HEK293 (cell line): ENCODE data around the gene ZNF84.

Experiments
- ATF2 ChIP-seq: fragments of 450-650 bp; formaldehyde crosslinking; IDR thresholded peaks from 2 replicates; pipeline ENCODE4 v1.5.1; 2016; ENCODE audit warnings: missing biosample characterization, missing genetic modification characterization, low read depth
- BCL11B ChIP-seq: fragments of 450-650 bp; formaldehyde crosslinking; IDR thresholded peaks from 2 replicates; pipeline ENCODE4 v1.5.1; 2016; ENCODE audit warnings: low read depth, missing biosample characterization, missing genetic modification characterization
- EGR2 ChIP-seq: fragments of 450-650 bp; formaldehyde crosslinking; IDR thresholded peaks from 2 replicates; pipeline ENCODE4 v1.5.1; 2016; ENCODE audit warnings: low read depth, missing biosample characterization, missing genetic modification characterization
- PRDM1 ChIP-seq: fragments of 450-650 bp; formaldehyde crosslinking; IDR thresholded peaks from 2 replicates; pipeline ENCODE4; 2016; ENCODE audit warnings: missing biosample characterization, missing genetic modification characterization
- SETDB1 ChIP-seq: IDR thresholded peaks from one replicate; pipeline ENCODE4 v1.6.1; 2017; ENCODE audit warnings: mild to moderate bottlenecking, low read length, moderate library complexity, mixed read lengths; ENCODE audit not compliant: insufficient read length
- ZBTB20 ChIP-seq: fragments of 450-650 bp; formaldehyde crosslinking; IDR thresholded peaks from 2 replicates; pipeline ENCODE4 v1.5.1; 2016; ENCODE audit warnings: missing biosample characterization, missing genetic modification characterization
- ZBTB8A ChIP-seq: fragments of 450-650 bp; formaldehyde crosslinking; IDR thresholded peaks from 2 replicates; pipeline ENCODE4 v1.5.1; 2016; ENCODE audit warnings: missing biosample characterization, missing genetic modification characterization
- ZFP37 ChIP-seq: fragments of 450-650 bp; formaldehyde crosslinking; IDR thresholded peaks from 2 replicates; pipeline ENCODE4 v1.5.1; 2016; ENCODE audit warnings: missing biosample characterization, missing genetic modification characterization
- ZFP69B ChIP-seq: fragments of 450-650 bp; formaldehyde crosslinking; IDR thresholded peaks from 2 replicates; pipeline ENCODE4 v1.5.1; 2016; ENCODE audit warnings: missing biosample characterization, missing genetic modification characterization
- ZIC2 ChIP-seq: fragments of 450-650 bp; formaldehyde crosslinking; IDR thresholded peaks from 2 replicates; pipeline ENCODE4 v1.5.1; 2016; ENCODE audit warnings: missing biosample characterization, missing genetic modification characterization
- ZNF121 ChIP-seq: fragments of 450-650 bp; formaldehyde crosslinking; IDR thresholded peaks from 2 replicates; pipeline ENCODE4 v1.5.1; 2016; ENCODE audit warnings: missing biosample characterization, missing genetic modification characterization
- ZNF138 ChIP-seq: fragments of 450-650 bp; formaldehyde crosslinking; IDR thresholded peaks from 2 replicates; pipeline ENCODE4 v1.5.1; 2016; ENCODE audit warnings: missing biosample characterization, missing genetic modification characterization, borderline replicate concordance
- ZNF157 ChIP-seq: fragments of 450-650 bp; formaldehyde crosslinking; IDR thresholded peaks from 2 replicates; pipeline ENCODE4 v1.5.1; 2016; ENCODE audit warnings: missing biosample characterization, missing genetic modification characterization
- ZNF2 ChIP-seq: fragments of 450-650 bp; formaldehyde crosslinking; IDR thresholded peaks from 2 replicates; pipeline ENCODE4 v1.5.1; 2016; ENCODE audit warnings: missing biosample characterization, missing genetic modification characterization
- ZNF239 ChIP-seq: fragments of 450-650 bp; formaldehyde crosslinking; IDR thresholded peaks from 2 replicates; pipeline ENCODE4 v1.5.1; 2016; ENCODE audit warnings: missing biosample characterization, missing genetic modification characterization
- ZNF362 ChIP-seq: fragments of 450-650 bp; formaldehyde crosslinking; IDR thresholded peaks from 2 replicates; pipeline ENCODE4 v1.5.1; 2016; ENCODE audit warnings: missing biosample characterization, missing genetic modification characterization
- ZNF404 ChIP-seq: fragments of 450-650 bp; formaldehyde crosslinking; IDR thresholded peaks from 2 replicates; pipeline ENCODE4 v1.5.1; 2017; ENCODE audit warnings: missing biosample characterization, missing genetic modification characterization
- ZNF416 ChIP-seq: fragments of 450-650 bp; formaldehyde crosslinking; IDR thresholded peaks from 2 replicates; pipeline ENCODE4 v1.5.1; 2016; ENCODE audit warnings: missing biosample characterization, missing genetic modification characterization
- ZNF510 ChIP-seq: fragments of 450-650 bp; formaldehyde crosslinking; IDR thresholded peaks from 2 replicates; pipeline ENCODE4 v1.5.1; 2018; ENCODE audit warnings: mild to moderate bottlenecking, missing genetic modification characterization, missing biosample characterization; ENCODE audit not compliant: insufficient replicate concordance
- ZNF514 ChIP-seq: fragments of 450-650 bp; formaldehyde crosslinking; IDR thresholded peaks from 2 replicates; pipeline ENCODE4 v1.5.1; 2016; ENCODE audit warnings: missing biosample characterization, missing genetic modification characterization
- ZNF530 ChIP-seq: fragments of 450-650 bp; formaldehyde crosslinking; IDR thresholded peaks from 2 replicates; pipeline ENCODE4 v1.5.1; 2016; ENCODE audit warnings: low read depth, missing biosample characterization, missing genetic modification characterization
- ZNF670 ChIP-seq: fragments of 450-650 bp; formaldehyde crosslinking; IDR thresholded peaks from 2 replicates; pipeline ENCODE4 v1.5.1; 2016; ENCODE audit warnings: missing biosample characterization, missing genetic modification characterization, low read depth
- ZNF701 ChIP-seq: fragments of 450-650 bp; formaldehyde crosslinking; IDR thresholded peaks from 2 replicates; pipeline ENCODE4 v1.5.1; 2016; ENCODE audit warnings: missing biosample characterization, missing genetic modification characterization
- ZSCAN23 ChIP-seq: fragments of 450-650 bp; formaldehyde crosslinking; IDR thresholded peaks from 2 replicates; pipeline ENCODE4 v1.5.1; 2016; ENCODE audit warnings: missing biosample characterization, missing genetic modification characterization
- TF ChIP-seq, protein P1 (sequence below): fragments of 450-650 bp; IDR thresholded peaks from 2 replicates; pipeline ENCODE4 v1.5.1; 2018; ENCODE audit warnings: missing biosample characterization, mild to moderate bottlenecking, missing genetic modification characterization
- TF ChIP-seq, protein P2 (sequence below): fragments of 450-650 bp; formaldehyde crosslinking; IDR thresholded peaks from 2 replicates; pipeline ENCODE4 v1.5.1; 2016; ENCODE audit warnings: missing biosample characterization, missing genetic modification characterization
- TF ChIP-seq, protein P3 (sequence below): fragments of 450-650 bp; formaldehyde crosslinking; IDR thresholded peaks from 2 replicates; pipeline ENCODE4 v1.5.0; 2017; ENCODE audit warnings: missing biosample characterization, missing genetic modification characterization, borderline replicate concordance
- TF ChIP-seq, protein P4 (sequence below): fragments of 450-650 bp; formaldehyde crosslinking; IDR thresholded peaks from 2 replicates; pipeline ENCODE4 v1.5.1; 2016; ENCODE audit warnings: missing biosample characterization, missing genetic modification characterization

The ZNF84 gene

DNA sequence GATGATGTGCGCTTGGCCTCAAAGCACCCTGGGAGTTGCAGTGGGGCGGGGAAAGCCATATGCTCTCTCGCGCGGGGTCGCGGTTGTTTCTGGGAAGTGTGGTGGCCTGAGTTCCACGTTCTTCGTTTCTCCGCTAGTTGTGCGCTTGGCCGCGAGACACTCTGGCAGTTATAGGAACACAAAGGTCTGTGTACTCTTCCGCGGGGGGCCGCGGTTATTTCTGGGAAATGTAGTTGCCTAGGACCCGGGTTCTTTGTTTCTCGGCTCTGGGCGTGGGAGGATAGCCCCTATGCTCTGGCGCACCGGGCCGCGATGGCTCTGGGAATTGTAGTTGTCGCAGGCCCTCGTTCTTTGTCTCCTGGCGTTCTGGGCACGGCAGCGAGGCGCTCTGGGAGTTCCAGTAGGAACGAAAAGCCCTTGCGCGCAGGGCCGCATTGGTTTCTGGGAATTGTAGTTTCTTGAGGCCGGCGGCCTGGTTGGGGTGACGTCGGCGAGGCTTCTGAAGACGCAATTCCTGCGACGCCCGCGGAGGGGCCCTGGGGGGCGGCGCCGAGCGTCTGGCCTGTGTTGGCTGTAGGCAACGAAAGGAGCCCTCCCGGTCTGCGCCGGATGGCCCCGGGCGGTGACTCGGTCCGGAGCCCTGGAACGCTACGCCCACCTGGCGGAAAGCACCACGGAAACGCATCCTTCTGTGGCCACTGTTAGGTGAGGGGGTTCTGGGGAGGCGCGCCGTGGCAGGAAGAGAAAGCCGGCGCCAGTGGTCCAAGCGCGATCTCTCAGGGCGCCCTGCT lies 43.3 kb downstream of the ZNF84 start, which contains the start of gene ZNF140 (continued):
- TF ChIP-seq, protein P1, sequence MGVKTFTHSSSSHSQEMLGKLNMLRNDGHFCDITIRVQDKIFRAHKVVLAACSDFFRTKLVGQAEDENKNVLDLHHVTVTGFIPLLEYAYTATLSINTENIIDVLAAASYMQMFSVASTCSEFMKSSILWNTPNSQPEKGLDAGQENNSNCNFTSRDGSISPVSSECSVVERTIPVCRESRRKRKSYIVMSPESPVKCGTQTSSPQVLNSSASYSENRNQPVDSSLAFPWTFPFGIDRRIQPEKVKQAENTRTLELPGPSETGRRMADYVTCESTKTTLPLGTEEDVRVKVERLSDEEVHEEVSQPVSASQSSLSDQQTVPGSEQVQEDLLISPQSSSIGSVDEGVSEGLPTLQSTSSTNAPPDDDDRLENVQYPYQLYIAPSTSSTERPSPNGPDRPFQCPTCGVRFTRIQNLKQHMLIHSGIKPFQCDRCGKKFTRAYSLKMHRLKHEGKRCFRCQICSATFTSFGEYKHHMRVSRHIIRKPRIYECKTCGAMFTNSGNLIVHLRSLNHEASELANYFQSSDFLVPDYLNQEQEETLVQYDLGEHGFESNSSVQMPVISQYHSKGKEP (tag by site-specific recombination) = no peak
- TF ChIP-seq BCL11B (tag by site-specific recombination) = no peak
- TF ChIP-seq, protein P2, sequence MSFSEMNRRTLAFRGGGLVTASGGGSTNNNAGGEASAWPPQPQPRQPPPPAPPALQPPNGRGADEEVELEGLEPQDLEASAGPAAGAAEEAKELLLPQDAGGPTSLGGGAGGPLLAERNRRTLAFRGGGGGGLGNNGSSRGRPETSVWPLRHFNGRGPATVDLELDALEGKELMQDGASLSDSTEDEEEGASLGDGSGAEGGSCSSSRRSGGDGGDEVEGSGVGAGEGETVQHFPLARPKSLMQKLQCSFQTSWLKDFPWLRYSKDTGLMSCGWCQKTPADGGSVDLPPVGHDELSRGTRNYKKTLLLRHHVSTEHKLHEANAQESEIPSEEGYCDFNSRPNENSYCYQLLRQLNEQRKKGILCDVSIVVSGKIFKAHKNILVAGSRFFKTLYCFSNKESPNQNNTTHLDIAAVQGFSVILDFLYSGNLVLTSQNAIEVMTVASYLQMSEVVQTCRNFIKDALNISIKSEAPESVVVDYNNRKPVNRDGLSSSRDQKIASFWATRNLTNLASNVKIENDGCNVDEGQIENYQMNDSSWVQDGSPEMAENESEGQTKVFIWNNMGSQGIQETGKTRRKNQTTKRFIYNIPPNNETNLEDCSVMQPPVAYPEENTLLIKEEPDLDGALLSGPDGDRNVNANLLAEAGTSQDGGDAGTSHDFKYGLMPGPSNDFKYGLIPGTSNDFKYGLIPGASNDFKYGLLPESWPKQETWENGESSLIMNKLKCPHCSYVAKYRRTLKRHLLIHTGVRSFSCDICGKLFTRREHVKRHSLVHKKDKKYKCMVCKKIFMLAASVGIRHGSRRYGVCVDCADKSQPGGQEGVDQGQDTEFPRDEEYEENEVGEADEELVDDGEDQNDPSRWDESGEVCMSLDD (tag by site-specific recombination) = peak; percentile 81
- TF ChIP-seq, protein P3, sequence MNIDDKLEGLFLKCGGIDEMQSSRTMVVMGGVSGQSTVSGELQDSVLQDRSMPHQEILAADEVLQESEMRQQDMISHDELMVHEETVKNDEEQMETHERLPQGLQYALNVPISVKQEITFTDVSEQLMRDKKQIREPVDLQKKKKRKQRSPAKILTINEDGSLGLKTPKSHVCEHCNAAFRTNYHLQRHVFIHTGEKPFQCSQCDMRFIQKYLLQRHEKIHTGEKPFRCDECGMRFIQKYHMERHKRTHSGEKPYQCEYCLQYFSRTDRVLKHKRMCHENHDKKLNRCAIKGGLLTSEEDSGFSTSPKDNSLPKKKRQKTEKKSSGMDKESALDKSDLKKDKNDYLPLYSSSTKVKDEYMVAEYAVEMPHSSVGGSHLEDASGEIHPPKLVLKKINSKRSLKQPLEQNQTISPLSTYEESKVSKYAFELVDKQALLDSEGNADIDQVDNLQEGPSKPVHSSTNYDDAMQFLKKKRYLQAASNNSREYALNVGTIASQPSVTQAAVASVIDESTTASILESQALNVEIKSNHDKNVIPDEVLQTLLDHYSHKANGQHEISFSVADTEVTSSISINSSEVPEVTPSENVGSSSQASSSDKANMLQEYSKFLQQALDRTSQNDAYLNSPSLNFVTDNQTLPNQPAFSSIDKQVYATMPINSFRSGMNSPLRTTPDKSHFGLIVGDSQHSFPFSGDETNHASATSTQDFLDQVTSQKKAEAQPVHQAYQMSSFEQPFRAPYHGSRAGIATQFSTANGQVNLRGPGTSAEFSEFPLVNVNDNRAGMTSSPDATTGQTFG (tag by site-specific recombination) = no peak
- TF ChIP-seq ZNF138 = no peak
- TF ChIP-seq ZNF510 = no peak
- TF ChIP-seq, protein P4, sequence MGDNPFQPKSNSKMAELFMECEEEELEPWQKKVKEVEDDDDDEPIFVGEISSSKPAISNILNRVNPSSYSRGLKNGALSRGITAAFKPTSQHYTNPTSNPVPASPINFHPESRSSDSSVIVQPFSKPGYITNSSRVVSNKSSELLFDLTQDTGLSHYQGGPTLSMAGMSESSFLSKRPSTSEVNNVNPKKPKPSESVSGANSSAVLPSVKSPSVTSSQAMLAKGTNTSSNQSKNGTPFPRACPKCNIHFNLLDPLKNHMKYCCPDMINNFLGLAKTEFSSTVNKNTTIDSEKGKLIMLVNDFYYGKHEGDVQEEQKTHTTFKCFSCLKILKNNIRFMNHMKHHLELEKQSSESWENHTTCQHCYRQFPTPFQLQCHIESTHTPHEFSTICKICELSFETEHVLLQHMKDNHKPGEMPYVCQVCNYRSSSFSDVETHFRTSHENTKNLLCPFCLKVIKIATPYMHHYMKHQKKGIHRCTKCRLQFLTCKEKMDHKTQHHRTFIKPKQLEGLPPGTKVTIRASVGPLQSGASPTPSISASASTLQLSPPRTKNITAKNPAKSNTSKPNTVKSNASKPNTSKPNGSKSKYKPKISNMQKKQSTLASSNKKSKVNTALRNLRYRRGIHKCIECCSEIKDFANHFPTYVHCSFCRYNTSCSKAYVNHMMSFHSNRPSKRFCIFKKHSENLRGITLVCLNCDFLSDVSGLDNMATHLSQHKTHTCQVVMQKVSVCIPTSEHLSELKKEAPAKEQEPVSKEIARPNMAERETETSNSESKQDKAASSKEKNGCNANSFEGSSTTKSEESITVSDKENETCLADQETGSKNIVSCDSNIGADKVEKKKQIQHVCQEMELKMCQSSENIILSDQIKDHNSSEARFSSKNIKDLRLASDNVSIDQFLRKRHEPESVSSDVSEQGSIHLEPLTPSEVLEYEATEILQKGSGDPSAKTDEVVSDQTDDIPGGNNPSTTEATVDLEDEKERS (tag by site-specific recombination) = peak; percentile 59; the same call in 1 of the 2 replicates
- no peak for TF ChIP-seq ZNF701 (tag by site-specific recombination)
- TF ChIP-seq ZFP69B = peak; percentile 38
- TF ChIP-seq ZNF121 = no peak
- peak; percentile 41 for TF ChIP-seq ZNF2
- TF ChIP-seq ZIC2 (tag by site-specific recombination) = peak; percentile 60
- peak; percentile 97 for TF ChIP-seq ZBTB20 (tag by site-specific recombination)
- no peak for TF ChIP-seq ZNF157 (tag by site-specific recombination)
- peak; percentile 67 for TF ChIP-seq ATF2 (tag by site-specific recombination)
- TF ChIP-seq SETDB1 = peak; percentile 17
- no peak for TF ChIP-seq ZNF362 (tag by site-specific recombination)
- TF ChIP-seq ZNF530 (tag by site-specific recombination) = no peak
- peak; percentile 75 for TF ChIP-seq EGR2 (tag by site-specific recombination)
- no peak for TF ChIP-seq PRDM1 (tag by site-specific recombination)
- TF ChIP-seq ZFP37 (tag by site-specific recombination) = peak; percentile 80; the same call in 1 of the 2 replicates
- peak; percentile 99 for TF ChIP-seq ZBTB8A
- TF ChIP-seq ZNF239 (tag by site-specific recombination) = no peak
- TF ChIP-seq ZSCAN23 (tag by site-specific recombination) = 0 out of 2 replicates have a peak, but pooled peaks have one; percentile 21
- no peak for TF ChIP-seq ZNF670 (tag by site-specific recombination)
- no peak for TF ChIP-seq ZNF416 (tag by site-specific recombination)
- TF ChIP-seq ZNF404 = no peak
- TF ChIP-seq ZNF514 (tag by site-specific recombination) = no peak
